ENCODE data around the gene ISL2. TPM values are rescaled to one million over a fixed set of nuclear protein-coding genes. Genes with fewer than 3 reads are reported as not detected.

The ISL2 gene
- polyA plus RNA-seq, 3 donors, result 0.07 to 1.7 (median 0.18) TPM

GRCh38 chr15:76391309-76391708, 54.7 kb downstream of the ISL2 start:
- 54 to 95% (median 88%) methylated on average over 3 of the region's 3 CpGs for WGBS, 3 donors
- H3K27ac ChIP-seq (ENCODE audit: low read depth, low read length), result no peak overlapping the region

GRCh38 chr15:76391847-76392246, 55.3 kb downstream of the ISL2 start:
- H3K27ac ChIP-seq (ENCODE audit: low read depth, low read length), result no peak overlapping the region

Other genes starting within 250 kb of the ISL2 start
- 100 to 1,000 TPM in 2 of 3 donors, 10 to 100 TPM in 1; 64.6 to 277 (median 140) TPM for gene ETFA, start 25.3 kb upstream of the ISL2 start, polyA plus RNA-seq